ENCODE data around the gene GNB3. TPM values are rescaled to one million over a fixed set of nuclear protein-coding genes. Genes with fewer than 3 reads are reported as not detected.
A peak's percentile ranks its signal among the peaks of the same experiment; 100 is the strongest.

Gene GNB3
- total RNA-seq, 1 donor: 1.9 TPM

DNA sequence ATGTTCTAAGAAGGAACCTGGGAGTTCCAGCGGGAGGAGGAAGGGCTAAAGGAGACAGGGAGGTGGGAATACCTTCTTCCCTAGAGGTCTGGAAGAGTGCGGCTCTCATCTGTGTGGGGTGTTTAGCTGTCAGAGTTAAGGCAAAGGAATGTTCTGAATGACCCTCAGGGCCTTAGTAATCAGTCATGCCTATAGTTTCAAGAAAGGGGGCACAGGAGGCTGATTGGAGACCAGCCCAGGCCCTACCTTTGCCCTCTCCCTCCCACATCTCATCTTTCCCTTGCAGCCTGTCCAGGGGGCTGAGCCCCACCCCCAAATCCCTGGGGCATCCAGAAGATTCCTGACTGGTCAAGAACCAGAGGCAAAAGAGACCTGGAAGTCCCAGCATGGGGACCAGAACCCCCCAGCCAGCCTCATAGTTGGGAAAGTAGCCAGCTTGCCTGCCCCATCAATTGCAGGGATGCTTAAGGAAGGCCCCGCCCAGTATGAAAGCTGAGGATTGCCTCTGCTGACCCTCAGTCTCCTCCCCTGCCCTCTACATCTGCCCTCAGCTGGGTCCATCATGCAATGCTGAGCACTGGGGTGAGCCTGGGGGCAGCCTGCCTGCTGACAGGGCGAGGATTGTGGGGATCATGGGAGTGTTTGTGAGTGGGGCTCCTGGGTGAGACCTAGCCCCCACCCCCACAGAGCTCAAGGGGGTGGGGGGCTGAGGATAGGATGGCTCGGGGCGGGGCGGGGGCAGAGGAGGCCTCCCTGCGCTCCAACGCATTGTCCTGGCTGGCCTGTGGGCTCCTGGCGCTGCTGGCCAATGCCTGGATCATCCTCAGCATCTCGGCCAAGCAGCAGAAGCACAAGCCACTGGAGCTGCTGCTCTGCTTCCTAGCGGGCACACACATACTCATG lies 17.3 kb upstream of the GNB3 start:
- no peak for DNase-seq (ENCODE audit: low read depth in 2 of 3, low spot score in 2 of 3)

DNA sequence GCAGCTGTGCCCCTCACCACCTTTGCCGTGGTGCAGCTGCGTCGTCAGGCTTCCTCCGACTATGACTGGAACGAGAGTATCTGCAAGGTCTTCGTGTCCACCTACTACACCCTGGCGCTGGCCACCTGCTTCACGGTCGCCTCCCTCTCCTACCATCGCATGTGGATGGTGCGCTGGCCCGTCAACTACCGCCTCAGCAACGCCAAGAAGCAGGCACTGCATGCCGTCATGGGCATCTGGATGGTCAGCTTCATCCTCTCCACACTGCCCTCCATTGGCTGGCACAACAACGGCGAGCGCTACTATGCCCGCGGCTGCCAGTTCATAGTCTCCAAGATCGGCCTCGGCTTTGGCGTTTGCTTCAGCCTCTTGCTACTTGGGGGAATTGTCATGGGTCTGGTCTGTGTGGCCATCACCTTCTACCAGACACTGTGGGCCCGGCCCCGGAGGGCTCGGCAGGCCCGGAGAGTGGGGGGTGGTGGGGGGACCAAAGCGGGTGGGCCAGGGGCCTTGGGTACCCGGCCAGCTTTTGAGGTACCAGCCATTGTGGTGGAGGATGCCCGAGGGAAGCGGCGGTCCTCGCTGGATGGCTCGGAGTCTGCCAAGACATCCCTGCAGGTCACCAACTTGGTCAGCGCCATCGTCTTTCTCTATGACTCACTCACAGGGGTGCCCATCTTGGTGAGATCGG lies 16.5 kb upstream of the GNB3 start:
- DNase-seq (ENCODE audit: low read depth in 2 of 3, low spot score in 2 of 3): no peak

DNA sequence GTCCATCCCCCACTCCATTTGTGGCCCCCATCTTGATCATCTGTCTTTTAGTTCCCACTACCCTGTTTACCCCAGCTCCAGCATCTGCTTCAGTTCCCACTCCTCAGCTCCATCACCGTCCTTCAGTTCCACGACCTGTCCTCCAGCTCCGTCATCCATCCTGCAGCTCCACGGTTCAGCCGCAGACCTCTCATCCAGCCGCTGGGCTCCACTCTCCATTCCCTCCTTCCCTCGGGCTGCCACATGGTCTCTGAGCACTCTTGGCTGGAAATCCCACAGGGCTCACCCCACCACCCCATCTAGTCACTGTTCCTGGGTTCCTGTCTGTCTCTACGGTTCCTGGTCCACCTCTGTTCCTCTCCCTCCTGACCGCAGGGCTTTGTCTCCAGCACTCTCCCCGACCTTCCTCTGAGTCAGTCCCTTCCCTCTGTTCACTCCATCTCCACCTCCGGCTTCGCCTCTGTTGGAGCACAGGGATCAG lies 15.8 kb upstream of the GNB3 start:
- DNase-seq (ENCODE audit: low read depth in 2 of 3, low spot score in 2 of 3): no peak

DNA sequence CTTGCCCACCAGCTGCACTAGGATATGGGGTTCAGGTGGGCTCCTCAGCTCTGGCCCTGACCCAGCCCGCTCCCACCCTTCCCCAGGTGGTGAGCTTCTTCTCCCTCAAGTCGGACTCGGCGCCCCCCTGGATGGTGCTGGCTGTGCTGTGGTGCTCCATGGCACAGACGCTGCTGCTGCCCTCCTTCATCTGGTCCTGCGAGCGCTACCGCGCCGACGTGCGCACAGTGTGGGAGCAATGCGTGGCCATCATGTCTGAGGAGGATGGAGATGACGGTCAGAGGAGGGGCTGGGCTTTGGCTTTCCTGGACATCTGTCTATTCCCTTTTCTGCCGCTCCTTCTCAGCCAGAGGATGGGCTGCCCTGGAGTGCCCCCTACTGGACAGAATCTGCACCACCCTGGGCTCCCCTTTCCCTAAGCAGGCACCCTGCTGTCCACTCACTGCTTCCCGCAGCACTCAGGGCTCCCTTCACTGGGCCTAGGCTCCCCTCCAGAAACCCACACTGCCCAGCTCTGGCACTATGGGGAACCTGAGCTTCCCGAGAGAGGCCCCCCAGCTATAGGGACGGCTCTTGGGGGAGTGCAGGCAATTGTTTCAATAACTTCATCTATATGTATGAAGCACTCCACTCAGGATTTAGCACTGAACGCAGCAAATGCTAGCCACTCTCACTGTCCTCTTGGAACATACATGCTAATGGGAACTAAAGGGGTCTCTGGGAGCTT lies 15.2 kb upstream of the GNB3 start:
- DNase-seq (ENCODE audit: low read depth in 2 of 3, low spot score in 2 of 3): peak; percentile 68 to 83 (median 73)

DNA sequence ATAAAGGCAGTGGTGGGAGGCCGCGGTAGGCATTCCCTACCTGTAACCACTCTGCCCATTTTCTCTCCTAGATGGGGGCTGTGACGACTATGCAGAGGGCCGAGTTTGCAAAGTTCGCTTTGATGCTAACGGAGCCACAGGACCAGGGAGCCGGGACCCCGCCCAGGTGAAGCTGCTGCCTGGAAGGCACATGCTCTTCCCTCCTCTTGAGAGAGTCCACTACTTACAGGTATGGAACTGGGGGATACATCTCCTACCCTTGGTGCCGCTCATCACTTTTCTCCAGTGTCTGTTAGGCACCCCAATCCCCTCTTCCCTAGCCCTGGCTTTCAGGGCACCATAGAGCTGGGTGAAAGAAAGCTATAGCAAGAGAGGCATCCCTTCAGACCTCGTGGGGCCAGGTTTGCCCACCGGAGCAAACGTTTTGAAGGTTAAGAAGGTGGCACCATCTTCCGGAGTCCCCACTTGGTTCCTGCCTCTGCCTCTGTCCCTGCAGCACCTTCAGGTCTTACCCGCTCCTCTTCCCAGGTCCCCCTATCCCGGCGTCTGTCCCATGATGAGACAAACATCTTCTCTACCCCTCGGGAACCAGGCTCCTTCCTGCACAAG lies 14.5 kb upstream of the GNB3 start:
- no peak for DNase-seq (ENCODE audit: low read depth in 2 of 3, low spot score in 2 of 3)

DNA sequence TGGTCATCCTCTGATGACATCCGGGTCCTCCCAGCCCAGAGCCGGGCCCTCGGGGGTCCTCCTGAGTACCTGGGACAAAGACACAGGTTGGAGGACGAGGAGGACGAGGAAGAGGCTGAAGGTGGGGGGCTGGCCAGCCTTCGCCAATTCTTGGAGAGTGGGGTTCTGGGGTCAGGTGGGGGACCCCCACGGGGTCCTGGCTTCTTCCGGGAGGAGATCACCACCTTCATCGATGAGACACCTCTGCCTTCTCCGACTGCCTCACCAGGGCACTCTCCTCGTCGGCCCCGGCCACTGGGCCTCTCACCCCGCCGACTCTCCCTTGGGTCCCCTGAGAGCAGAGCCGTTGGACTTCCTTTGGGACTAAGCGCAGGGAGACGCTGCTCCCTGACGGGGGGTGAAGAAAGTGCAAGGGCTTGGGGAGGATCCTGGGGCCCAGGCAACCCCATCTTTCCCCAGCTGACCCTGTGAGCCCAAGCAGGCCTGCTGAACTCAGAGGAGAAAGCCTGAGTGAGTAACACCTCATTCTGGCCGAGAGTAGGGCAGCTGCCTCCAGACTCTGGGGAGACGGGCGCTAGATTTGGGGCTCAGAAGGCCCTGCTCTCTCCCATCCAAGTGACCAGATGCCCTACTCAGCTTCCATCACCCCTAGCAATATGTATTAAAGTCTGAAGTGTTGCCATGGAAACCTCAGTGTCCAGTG lies 13.8 kb upstream of the GNB3 start:
- no peak for DNase-seq (ENCODE audit: low read depth in 2 of 3, low spot score in 2 of 3)

DNA sequence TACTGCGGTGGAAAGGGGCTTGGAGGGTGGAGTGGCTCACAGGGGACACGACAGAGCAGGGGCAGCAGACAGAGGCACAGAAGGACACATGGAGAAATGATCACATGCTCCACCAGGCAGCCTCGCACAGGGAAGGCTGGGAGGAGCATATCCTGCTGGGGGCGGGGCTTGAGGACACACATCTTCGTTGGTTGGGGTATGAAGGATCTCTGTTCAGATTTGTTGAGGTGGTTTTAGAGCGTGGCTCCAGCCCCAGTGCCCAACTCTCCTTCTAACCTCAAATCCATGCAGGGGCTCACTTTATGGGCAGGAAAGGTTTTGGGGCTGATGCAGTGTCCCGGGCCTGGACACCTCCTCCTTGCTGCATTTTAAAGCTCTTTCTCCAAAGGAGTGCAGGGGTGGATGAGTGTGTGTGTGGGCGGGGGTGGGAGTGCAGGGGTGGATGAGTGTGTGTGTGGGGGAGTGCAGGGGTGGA lies 13.3 kb upstream of the GNB3 start:
- no peak for DNase-seq (ENCODE audit: low read depth in 2 of 3, low spot score in 2 of 3)

DNA sequence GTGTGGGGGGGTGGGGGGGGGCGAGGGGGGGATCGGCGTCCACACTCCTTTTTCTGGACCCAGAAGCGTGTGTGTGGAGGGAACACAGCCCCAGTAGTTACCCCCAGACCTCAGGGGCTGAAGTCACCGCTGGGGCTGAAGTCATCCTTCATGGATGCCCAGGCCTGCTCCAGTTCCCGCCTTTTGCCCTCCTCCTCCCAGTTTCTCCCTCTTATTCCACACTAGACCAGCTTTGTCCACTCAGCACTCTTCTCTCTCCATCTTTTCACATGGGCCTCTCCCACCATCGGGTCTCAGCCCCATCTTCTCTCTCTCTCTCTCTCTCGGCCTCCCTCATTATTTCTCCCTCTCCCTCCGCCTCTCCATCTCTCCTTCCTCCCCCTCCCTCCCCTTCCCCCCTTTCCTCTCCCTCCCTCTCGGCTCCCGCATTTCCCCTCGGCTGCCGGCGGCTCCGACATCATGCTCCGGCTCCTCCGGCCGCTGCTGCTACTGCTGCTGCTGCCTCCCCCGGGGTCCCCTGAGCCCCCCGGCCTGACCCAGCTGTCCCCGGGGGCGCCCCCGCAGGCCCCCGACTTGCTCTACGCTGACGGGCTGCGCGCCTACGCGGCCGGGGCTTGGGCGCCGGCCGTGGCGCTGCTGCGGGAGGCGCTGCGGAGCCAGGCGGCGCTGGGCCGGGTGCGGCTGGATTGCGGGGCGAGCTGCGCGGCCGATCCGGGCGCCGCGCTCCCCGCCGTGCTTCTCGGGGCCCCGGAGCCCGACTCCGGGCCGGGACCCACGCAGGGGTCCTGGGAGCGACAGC lies 12.5 kb upstream of the GNB3 start, which contains the start of gene P3H3:
TSS of gene P3H3 (plus strand) at position 426 of the 799 bp plus-strand sequence. CDS start at position 460, 34 bp downstream.
- no peak for DNase-seq (ENCODE audit: low read depth in 2 of 3, low spot score in 2 of 3)

DNA sequence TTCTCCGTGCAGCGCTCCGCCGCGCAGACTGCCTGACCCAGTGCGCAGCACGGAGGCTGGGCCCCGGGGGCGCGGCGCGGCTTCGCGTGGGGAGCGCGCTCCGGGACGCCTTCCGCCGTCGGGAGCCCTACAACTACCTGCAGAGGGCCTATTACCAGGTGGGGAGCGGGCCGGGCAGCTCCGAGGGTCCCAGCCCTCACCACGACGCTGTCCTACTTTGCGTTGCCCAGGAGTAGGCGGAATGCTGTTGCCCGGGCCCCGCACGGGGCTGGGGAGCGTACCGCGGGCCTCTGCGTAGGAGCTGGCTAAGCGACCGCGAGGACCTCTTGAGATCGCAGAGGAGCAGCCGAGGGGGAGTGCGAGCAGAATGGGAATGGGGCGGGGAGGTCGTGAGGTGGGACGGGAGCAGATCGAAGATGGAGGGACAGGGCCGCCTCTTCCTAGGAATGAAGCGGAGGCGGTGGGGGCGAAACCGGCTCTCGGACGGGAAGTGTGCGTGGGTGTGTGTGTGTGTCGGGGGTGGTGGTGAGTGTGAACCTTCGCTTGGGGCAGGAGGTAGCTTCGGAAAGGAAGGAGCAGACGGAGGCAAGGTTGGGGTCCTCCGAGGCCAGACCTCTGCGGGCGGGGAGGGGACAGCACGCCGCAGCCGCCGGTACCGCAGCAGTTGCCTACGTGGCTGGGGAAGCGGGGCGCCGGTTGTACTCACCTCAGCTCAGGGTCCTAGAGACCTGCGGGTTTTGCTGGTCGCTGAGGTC lies 11.8 kb upstream of the GNB3 start:
- peak in 2 of 3 donors; percentile 62 to 70 for DNase-seq (ENCODE audit: low read depth in 2 of 3, low spot score in 2 of 3)

DNA sequence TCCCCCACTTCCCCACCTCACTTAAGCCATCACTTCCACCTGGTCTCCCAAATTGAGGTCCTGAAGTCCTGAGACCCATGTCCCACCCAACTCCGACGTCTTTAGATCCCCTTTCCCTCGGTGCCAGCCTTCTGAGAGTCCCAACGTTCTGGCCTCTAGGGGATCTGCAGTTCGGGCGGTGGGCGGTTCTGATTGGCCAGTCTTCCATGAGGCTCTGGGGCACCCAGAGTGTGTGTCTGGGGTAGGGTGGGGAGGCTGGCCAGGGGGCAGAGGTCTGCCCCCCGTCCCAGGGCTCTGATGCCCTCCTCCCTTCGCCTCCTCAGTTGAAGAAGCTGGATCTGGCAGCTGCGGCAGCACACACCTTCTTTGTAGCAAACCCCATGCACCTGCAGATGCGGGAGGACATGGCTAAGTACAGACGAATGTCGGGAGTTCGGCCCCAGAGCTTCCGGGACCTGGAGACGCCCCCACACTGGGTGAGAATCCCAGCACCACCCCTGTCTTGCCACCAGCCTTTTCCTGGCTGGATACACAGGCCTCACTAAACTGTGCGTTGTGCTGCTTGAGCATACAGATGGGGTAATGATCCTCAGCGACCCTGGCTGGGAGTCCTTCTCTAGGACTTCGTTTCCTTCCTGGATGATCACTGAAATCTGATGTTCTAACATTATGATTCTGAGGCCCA lies 11.0 kb upstream of the GNB3 start:
- no peak for DNase-seq (ENCODE audit: low read depth in 2 of 3, low spot score in 2 of 3)

DNA sequence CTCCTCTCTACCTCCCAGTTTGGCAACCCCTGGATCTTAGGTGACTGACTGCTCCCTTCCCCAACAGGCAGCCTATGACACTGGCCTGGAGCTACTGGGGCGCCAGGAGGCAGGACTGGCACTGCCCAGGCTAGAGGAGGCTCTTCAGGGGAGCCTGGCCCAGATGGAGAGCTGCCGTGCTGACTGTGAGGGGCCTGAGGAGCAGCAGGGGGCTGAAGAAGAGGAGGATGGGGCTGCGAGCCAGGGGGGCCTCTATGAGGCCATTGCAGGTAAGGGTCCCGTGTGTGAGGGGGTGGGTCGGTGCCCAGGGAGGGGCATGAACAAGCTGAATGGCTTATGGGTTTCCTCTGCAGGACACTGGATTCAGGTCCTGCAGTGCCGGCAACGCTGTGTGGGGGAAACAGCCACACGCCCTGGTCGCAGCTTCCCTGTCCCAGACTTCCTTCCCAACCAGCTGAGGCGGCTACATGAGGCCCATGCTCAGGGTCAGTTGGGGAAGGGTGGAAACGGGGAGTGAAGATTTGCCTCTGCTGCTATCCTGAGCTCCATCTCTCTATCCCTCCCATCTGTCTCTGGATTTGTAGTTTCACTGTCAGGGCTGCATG lies 10.3 kb upstream of the GNB3 start:
- DNase-seq (ENCODE audit: low read depth in 2 of 3, low spot score in 2 of 3): no peak

DNA sequence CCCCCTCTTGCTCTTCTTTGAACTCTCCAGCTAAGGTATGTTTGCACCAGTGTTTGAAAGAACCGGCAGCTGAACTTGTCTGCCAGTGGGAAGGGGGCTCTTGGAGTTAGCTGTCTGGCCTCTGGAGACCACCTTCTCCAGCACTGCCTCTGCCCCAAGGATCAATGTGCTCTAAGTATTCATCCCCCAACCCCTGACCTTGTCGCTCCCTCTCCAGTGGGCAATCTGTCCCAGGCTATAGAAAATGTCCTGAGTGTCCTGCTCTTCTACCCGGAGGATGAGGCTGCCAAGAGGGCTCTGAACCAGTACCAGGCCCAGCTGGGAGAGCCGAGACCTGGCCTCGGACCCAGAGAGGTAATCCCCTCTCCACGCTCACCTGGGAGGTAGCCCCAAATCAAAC lies 9.7 kb upstream of the GNB3 start:
- no peak for DNase-seq (ENCODE audit: low read depth in 2 of 3, low spot score in 2 of 3)

DNA sequence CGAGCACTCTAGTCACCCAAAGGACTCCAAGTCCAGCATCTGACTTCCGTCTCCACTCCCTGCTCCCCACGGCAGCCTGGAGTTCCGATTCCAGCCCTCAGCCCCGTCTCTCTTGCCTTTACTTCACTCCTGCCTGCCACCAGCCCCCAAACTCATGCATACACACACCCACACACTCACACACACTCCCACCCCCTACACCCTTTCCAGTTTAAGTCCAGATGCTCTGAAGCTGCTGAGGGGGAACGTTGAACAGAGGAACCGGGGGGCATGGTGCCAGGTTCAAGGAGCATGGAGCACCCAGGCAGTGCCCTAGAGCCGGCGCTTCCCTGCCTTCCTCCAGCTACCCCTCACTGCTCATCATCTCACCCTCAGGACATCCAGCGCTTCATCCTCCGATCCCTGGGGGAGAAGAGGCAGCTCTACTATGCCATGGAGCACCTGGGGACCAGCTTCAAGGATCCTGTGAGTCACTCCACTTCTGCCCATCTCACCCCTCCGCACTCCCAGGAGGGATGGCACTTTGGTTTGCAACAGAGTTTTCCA lies 9.2 kb upstream of the GNB3 start:
- no peak for DNase-seq (ENCODE audit: low read depth in 2 of 3, low spot score in 2 of 3)

DNA sequence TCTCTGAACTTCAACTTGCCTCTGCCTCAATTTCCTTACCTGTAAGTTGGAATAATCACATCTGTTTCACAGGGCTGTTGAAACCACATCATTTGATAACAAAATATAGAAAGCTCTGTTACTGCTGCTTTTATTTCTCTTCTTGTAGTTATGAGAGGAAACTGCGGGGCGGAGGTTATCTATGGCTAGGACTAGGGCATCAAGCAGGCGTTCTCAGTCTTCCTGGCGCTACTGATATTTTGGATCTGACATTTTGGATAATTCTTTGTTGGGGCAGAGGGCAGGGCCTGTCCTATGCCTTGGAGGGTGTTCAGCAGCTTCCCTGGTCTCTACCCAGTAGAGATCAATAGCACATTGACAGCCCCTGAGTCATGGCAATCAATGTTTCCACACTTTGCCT lies 8.6 kb upstream of the GNB3 start:
- no peak for DNase-seq (ENCODE audit: low read depth in 2 of 3, low spot score in 2 of 3)

DNA sequence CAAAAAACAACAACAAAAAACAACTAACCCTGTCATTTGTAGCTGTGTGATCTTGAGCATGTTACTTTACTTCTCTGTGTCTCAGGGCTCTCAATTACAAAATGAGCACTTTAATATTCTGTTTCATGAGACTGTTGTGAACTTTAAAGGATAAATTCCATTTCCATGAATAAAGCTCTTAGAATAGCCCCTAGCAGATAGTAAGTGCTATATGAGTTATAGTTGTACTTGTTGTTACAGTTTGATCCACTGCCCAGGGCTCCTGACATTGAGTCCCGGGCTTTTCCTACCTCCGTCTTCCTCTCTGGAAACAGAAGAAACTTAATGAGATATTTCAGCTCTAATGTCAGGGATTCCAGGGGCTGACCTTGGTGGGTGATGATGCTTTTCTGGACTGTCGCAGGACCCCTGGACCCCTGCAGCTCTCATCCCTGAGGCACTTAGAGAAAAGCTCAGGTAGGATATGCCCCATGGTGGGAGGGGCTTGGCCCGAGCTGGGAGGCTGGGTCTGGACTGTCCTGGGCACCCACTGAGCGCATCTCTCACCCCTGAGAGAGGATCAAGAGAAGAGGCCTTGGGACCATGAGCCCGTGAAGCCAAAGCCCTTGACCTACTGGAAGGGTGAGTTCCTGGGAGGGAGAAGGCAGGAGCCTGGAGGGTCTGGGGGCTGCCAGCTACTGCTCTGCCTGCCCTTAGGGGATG lies 7.4 kb upstream of the GNB3 start:
- no peak for DNase-seq (ENCODE audit: low read depth in 2 of 3, low spot score in 2 of 3)

DNA sequence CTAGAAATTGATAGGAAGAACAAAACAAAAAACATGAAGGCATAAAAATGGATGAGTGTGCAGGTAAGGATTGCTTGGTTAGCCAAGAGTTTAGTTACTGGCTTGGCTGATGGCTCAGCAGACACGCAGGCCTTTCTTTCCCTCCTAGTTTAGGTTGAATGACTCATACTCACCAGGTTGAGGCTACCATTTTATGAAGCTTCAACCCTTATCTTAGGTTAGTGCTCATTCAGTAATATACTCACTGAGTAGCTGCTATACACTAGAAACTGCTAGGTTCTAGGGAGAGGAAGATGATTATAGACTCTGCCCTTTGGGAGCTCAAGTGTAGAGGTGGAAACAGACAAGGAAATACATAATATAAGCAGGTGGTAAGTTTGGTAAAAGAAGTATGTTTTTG lies 6.5 kb upstream of the GNB3 start:
- DNase-seq (ENCODE audit: low read depth in 2 of 3, low spot score in 2 of 3): no peak

DNA sequence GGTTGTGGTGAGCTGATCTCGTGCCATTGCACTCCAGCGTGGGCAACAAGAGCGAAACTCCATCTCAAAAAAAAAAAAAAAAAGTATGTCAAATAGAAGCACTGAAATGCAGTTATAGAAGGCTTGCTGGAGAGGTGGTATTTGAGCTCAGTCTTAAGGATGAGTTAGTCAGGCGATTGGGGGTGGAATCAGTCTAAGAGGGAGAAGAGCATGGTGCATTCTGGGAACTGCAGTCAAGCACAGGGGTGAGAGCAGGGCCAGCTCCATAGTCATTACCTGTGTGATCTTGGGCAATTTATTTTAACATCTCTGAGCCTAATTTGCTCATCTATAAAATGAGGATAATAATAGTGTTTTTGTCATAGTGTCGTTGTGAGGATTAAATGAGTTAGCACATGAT lies 5.9 kb upstream of the GNB3 start:
- DNase-seq (ENCODE audit: low read depth in 2 of 3, low spot score in 2 of 3): no peak

All from hematopoietic multipotent progenitor cell (in vitro differentiated cells).